NCI-H82 treated with DMSO at 0.1 percent for 48 hours (cell line): Measurements from ENCODE around the gene B9D1.

ENCODE experiments used
- DNase-seq: peaks from one replicate; lab custom pipeline; 2025; ENCODE audit not compliant: unreplicated experiment; lab: John Stamatoyannopoulos, UW

Gene B9D1

GRCh38 chr17:19322129-19322505, 40.4 kb downstream of the B9D1 start:
- no peak for DNase-seq

GRCh38 chr17:19321481-19322128, 40.9 kb downstream of the B9D1 start:
- no peak for DNase-seq

- no peak for DNase-seq
Observed at GRCh38 chr17:19320876-19321275, 41.6 kb downstream of the B9D1 start.

- DNase-seq = no peak
Observed at GRCh38 chr17:19319771-19320505, 42.6 kb downstream of the B9D1 start.

- no peak for DNase-seq
Observed at GRCh38 chr17:19318611-19319010, 43.9 kb downstream of the B9D1 start.

- peak; percentile 94 for DNase-seq
Observed at GRCh38 chr17:19317359-19318095, 45.0 kb downstream of the B9D1 start.

- no peak for DNase-seq
Observed at GRCh38 chr17:19316761-19317358, 45.7 kb downstream of the B9D1 start.

- DNase-seq = no peak
Observed at GRCh38 chr17:19315104-19315503, 47.4 kb downstream of the B9D1 start.

- no peak for DNase-seq
Observed at GRCh38 chr17:19313746-19314651, 48.5 kb downstream of the B9D1 start.

GRCh38 chr17:19313066-19313745, 49.3 kb downstream of the B9D1 start:
- DNase-seq = no peak

GRCh38 chr17:19312406-19312805, 50.1 kb downstream of the B9D1 start:
- no peak for DNase-seq

- DNase-seq = no peak
Observed at GRCh38 chr17:19311421-19312215, 50.9 kb downstream of the B9D1 start.

GRCh38 chr17:19311016-19311415, 51.5 kb downstream of the B9D1 start:
- no peak for DNase-seq

- DNase-seq = no peak
Observed at GRCh38 chr17:19310151-19310550, 52.4 kb downstream of the B9D1 start.

GRCh38 chr17:19309701-19310100, 52.8 kb downstream of the B9D1 start:
- DNase-seq = no peak

- no peak for DNase-seq
Observed at GRCh38 chr17:19308398-19308797, 54.1 kb downstream of the B9D1 start.

- no peak for DNase-seq
Observed at GRCh38 chr17:19307521-19307920, 55.0 kb downstream of the B9D1 start.

GRCh38 chr17:19306160-19307111, 56.1 kb downstream of the B9D1 start:
- no peak for DNase-seq
